Sigmoid colon (tissue), 7 donors: ENCODE data around the gene LHX3. TPM values are rescaled to one million over a fixed set of nuclear protein-coding genes. Genes with fewer than 3 reads are reported as not detected.

ENCODE experiments used
- DNase-seq: peaks from one replicate; pipeline ENCODE4 v3.0.0-alpha.2; 2019
- H3K27ac ChIP-seq, 4 donors: fragments of 200-600 bp; sonication (generic); one replicate each; pipeline ENCODE4 v1.5.1; 2016 to 2019; ENCODE audit warnings: mild to moderate bottlenecking in 1 of 4
- H3K27me3 ChIP-seq, 3 donors: fragments of 200-600 bp; sonication (generic); one replicate each; pipeline ENCODE4 v1.5.1; 2019; ENCODE audit warnings: mild to moderate bottlenecking in 1 of 3
- H3K36me3 ChIP-seq, 4 donors: fragments of 200-600 bp; sonication (generic); one replicate each; pipeline ENCODE4 v1.5.1; 2016 to 2019
- H3K4me1 ChIP-seq, 4 donors: fragments of 200-600 bp; sonication (generic); one replicate each; pipeline ENCODE4 v1.5.1; 2017 to 2019
- H3K4me3 ChIP-seq, 4 donors: fragments of 200-600 bp; sonication (generic); one replicate each; pipeline ENCODE4 v1.5.1; 2017 to 2019; ENCODE audit warnings: mild to moderate bottlenecking in 2 of 4, moderate library complexity in 1 of 4
- H3K9me3 ChIP-seq, 4 donors: fragments of 200-600 bp in 3 of 4; sonication (generic) in 3 of 4; one replicate each; pipeline versions ENCODE4 v1.5.1 to v1.6.1; 2013 to 2019
- EP300 ChIP-seq, 4 donors: sonication (generic); formaldehyde crosslinking; IDR thresholded peaks; one replicate each; pipeline ENCODE4 v1.6.1; 2017; ENCODE audit warnings: antibody characterized with exemption in 4 of 4
- POLR2A ChIP-seq, 2 donors: fragments of 450-650 bp; IDR thresholded peaks; one replicate each; pipeline ENCODE4 v1.6.1; 2016; ENCODE audit warnings: antibody characterized with exemption in 2 of 2, mild to moderate bottlenecking in 2 of 2, moderate library complexity in 2 of 2
- POLR2AphosphoS5 ChIP-seq, 4 donors: sonication (generic); formaldehyde crosslinking; IDR thresholded peaks; one replicate each; pipeline ENCODE4 v1.6.1; 2017; ENCODE audit warnings: antibody characterized with exemption in 4 of 4
- WGBS, 2 donors: extraction: QIAGEN DNeasy Blood & Tissue Kit; methylation state at CpG; one replicate each; pipeline ENCODE4 v1.1.7; 2013; 5-methylcytosine and 5-hydroxymethylcytosine counted together
- intact Hi-C: fragments of 100-400 bp; cut with DNase I; formaldehyde crosslinking; loops from one replicate; pipeline ENCODE4 v1.15.1; 2023
- polyA plus RNA-seq, 3 donors: library from polyadenylated mRNA; stranded (reverse); fragments of 200-250 nt; gene quantifications; one replicate each; pipeline ENCODE4 v1.2.3, GENCODE V29; 2013
- total RNA-seq, 4 donors: library from RNA; depleted of rRNA; stranded (reverse); fragments of >200 nt; gene quantifications; one replicate each; pipeline ENCODE4 v1.1.0, GENCODE V29; 2016
- TF ChIP-seq, protein P1 (sequence below), 4 experiments: fragments of 450-650 bp in 3 of 4; fragments of 200-600 bp in 1 of 4; IDR thresholded peaks; one replicate each; pipeline ENCODE4 v1.5.1; 2016 to 2019; ENCODE audit warnings: antibody characterized with exemption in 4 of 4, mild to moderate bottlenecking in 3 of 4, moderate library complexity in 2 of 4
- donor health status: healthy with polysubstance abuse.
- donor health status: Bipolar disorder and iron deficiency.
- donor health status: healthy.

The LHX3 gene
- total and polyA plus RNA-seq, 7 donors, result not detected

DNA sequence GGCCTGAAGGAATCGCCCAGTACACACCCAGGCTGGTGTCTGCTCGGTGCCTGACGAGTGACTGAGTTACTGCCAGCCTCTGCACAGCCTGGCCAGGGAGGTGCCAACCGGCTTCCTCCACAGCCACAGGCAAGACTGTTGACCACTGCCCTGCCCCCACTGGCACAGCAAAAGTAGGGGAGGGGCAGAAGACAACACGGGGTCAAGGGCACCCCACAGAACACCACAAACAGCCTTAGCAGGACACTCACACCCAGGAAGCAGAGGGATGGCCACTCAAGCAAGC lies 722 bp upstream of the LHX3 start:
- peaks cover 0 to 17% (median 2%) of the 10 kb centered on the region in 4 donors for H3K4me1 ChIP-seq
- intact Hi-C loops, result no loop called here
- H3K9me3 ChIP-seq, result no peaks in the 10 kb centered on the region
- no peak for DNase-seq
- H3K36me3 ChIP-seq, result peaks cover 0 to 15% (median 6%) of the 10 kb centered on the region in 4 donors
- TF ChIP-seq POLR2AphosphoS5 (IDR thresholded peaks at IDR 0.05) (no peak), EP300 (IDR thresholded peaks at IDR 0.05) (no peak), POLR2A (IDR thresholded peaks at IDR 0.05) (no peak)
- TF ChIP-seq, protein P1, sequence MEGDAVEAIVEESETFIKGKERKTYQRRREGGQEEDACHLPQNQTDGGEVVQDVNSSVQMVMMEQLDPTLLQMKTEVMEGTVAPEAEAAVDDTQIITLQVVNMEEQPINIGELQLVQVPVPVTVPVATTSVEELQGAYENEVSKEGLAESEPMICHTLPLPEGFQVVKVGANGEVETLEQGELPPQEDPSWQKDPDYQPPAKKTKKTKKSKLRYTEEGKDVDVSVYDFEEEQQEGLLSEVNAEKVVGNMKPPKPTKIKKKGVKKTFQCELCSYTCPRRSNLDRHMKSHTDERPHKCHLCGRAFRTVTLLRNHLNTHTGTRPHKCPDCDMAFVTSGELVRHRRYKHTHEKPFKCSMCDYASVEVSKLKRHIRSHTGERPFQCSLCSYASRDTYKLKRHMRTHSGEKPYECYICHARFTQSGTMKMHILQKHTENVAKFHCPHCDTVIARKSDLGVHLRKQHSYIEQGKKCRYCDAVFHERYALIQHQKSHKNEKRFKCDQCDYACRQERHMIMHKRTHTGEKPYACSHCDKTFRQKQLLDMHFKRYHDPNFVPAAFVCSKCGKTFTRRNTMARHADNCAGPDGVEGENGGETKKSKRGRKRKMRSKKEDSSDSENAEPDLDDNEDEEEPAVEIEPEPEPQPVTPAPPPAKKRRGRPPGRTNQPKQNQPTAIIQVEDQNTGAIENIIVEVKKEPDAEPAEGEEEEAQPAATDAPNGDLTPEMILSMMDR (IDR thresholded peaks at IDR 0.05), result no peak
- no peak overlapping the region for H3K27ac ChIP-seq
- H3K4me3 ChIP-seq, result no peak overlapping the region
- 85 to 88% methylated on average over 5 of the region's 5 CpGs for WGBS, 2 donors
- H3K27me3 ChIP-seq, result peaks cover 48 to 53% (median 52%) of the 10 kb centered on the region in 3 donors

DNA sequence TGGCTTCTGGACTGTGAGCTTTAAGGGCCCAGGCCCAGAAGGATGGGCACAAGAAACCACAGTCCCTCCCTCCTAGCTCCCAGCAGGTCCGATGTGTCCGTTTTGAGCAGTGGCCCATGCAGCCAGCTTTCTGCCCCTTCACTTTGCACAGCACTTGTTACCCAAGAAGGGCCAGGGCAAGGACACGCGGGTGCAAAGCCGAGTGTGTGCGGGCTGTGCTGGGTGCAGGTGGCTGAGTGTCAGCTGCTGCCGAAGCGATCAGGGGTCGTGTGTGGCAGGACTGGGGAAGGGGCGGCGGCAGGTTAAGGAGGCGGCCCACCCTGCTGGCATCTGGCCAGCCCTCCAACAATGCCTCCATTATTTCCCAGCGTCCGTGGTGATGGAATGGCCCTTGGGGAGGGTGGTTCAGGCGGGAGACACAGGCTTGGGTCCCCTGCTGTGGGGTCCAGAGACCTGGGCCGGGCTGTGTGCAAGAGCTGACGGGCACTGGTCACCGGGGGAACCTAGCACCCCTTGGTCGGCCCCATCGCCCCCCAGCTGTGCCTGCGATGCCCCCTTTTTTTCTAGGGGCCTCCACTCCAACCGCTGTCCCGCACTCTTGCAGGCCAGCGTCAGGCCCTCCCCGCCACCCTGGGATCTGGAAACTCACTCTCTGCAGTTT lies 653 bp downstream of the LHX3 start:
- TF ChIP-seq EP300 (IDR thresholded peaks at IDR 0.05) (no peak), POLR2AphosphoS5 (IDR thresholded peaks at IDR 0.05) (no peak), POLR2A (IDR thresholded peaks at IDR 0.05) (no peak)
- TF ChIP-seq, protein P1 (IDR thresholded peaks at IDR 0.05), result no peak
- H3K27me3 ChIP-seq, result peaks cover 60 to 67% (median 65%) of the 10 kb centered on the region in 3 donors
- H3K4me1 ChIP-seq, result peaks cover 0 to 17% (median 2%) of the 10 kb centered on the region in 4 donors
- DNase-seq, result no peak
- H3K27ac ChIP-seq, result no peak overlapping the region
- peaks cover 0 to 9% (median 0%) of the 10 kb centered on the region in 4 donors for H3K36me3 ChIP-seq
- 53 to 61% methylated on average over 25 of the region's 25 CpGs for WGBS, 2 donors
- no peaks in the 10 kb centered on the region for H3K9me3 ChIP-seq
- no peak overlapping the region for H3K4me3 ChIP-seq
- intact Hi-C loops, result no loop called here

DNA sequence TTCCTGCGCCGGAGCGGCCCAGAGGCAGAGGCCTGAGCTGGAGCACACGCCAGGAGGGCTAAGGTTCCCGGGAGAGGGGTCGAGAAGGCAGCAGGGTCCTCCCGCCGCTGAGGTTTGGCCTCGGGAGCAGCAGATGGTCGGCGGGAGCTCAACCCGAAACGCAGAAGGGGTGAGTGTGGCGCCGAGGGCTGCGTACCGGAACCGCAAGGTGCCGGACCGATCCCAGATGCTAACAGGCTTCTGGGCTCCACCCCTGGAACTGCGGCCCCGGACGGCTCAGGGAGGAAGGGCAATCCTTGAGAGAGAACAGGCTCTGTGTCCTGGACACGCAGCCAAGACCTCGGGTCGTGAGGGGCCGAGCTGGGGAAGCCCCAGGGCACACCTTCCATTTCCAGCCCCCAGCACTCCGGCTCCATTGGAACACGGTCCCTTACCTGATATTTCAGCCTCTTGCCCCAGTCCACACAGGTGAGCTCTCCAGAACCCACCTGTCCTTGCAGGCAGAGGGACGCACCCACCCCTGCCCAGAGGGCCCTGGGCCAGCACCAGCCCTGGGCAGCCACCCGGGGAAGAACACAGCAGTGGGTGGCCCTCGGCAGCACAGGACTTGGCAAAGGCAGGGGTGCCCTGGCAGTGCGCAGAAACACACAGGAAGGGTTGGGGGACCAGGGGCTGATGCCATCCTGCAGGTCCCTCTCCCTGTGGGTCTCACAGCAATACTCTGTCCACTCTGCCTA lies 1.4 kb downstream of the LHX3 start:
- Histone ChIP-seq H3K4me1 (peaks cover 0 to 24% (median 4%) of the 10 kb centered on the region in 4 donors), H3K9me3 (no peaks in the 10 kb centered on the region), H3K27ac (no peak overlapping the region), H3K4me3 (no peak overlapping the region), H3K27me3 (peaks cover 67 to 74% (median 72%) of the 10 kb centered on the region in 3 donors), H3K36me3 (peaks cover 0 to 4% (median 0%) of the 10 kb centered on the region in 4 donors)
- 21% methylated on average over 33 of the region's 33 CpGs for WGBS, 2 donors
- DNase-seq, result no peak
- TF ChIP-seq, protein P1 (IDR thresholded peaks at IDR 0.05), result no peak
- TF ChIP-seq POLR2AphosphoS5 (IDR thresholded peaks at IDR 0.05) (no peak), EP300 (IDR thresholded peaks at IDR 0.05) (no peak), POLR2A (IDR thresholded peaks at IDR 0.05) (no peak)
- intact Hi-C loops, result no loop called here

DNA sequence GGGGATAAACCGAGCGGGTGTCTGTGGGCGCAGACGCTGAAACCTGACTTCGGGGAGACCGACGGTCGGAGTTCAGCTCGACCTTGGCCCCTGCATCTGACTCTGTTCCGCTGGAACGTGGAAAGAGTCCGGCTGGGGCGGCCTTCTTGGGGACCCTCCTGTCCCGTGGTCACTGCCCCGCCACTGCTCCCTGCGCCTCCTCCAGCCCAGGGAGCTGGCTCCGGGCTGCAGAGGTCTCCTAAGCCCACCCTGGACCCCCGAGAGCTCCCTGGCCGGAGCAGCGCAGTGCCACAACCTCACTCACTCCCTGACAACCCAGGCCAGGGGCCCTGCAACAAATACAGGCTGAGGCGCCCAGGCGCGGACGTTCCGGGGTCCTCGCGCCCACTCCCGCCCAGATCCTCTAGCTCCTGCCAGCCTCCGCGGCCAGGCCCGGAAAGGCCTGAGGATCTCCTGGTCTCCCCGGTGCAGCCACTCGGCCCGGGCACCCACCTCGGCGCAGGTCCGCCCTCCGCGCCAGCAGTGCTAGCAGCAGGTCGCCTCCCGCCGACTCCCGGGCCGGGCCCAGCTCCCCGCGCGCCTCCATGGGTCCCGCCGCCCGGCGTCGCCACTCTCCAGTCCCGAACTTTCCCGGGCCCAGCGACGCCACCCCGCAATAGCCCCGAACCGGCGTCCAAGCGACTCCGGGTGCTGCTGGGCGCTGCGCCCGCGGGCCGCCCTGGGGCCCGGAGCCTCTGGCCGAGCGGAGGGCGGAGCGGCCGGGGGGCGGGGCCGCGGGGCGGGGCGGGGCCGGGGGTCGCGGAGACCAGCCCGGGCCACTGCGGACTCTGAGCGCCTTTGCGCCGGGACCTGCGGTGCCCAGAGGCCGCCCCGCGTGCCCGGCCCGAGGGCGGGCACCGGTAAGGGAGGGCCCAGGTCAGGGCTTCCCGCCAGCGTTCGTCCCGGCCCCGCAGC lies 2.2 kb downstream of the LHX3 start:
- TF ChIP-seq, protein P1 (IDR thresholded peaks at IDR 0.05), result no peak
- TF ChIP-seq POLR2A (IDR thresholded peaks at IDR 0.05) (no peak), EP300 (IDR thresholded peaks at IDR 0.05) (no peak), POLR2AphosphoS5 (IDR thresholded peaks at IDR 0.05) (no peak)
- H3K4me3 ChIP-seq, result no peak overlapping the region
- no peak for DNase-seq
- peaks cover 0 to 28% (median 9%) of the 10 kb centered on the region in 4 donors for H3K4me1 ChIP-seq
- intact Hi-C loops, result no loop called here
- H3K9me3 ChIP-seq, result no peaks in the 10 kb centered on the region
- no peaks in the 10 kb centered on the region for H3K36me3 ChIP-seq
- no peak overlapping the region for H3K27ac ChIP-seq
- WGBS, 2 donors, result 16 to 23% methylated on average over 99 of the region's 99 CpGs
- peaks cover 76 to 82% (median 81%) of the 10 kb centered on the region in 3 donors for H3K27me3 ChIP-seq
